SJCRH30 (cell line): ENCODE data around the gene CYP4A22. TPM values are rescaled to one million over a fixed set of nuclear protein-coding genes. Genes with fewer than 3 reads are reported as not detected.

Source experiments
- DNase-seq, 2 experiments: peaks; one replicate each; pipeline ENCODE4 v3.0.0-alpha.2; 2015 to 2020
- H3K27ac ChIP-seq: fragments of 250-450 bp; sonication (Bioruptor Pico); 2 replicates; pipeline ENCODE4 v1.5.1; 2020; ENCODE audit warnings: mild to moderate bottlenecking, moderate library complexity
- H3K27me3 ChIP-seq: fragments of 250-450 bp; sonication (Bioruptor Pico); 2 replicates; pipeline ENCODE4 v1.5.1; 2020; ENCODE audit warnings: mild to moderate bottlenecking, moderate library complexity
- H3K36me3 ChIP-seq: fragments of 250-450 bp; sonication (Bioruptor Pico); 2 replicates; pipeline ENCODE4 v1.5.1; 2020; ENCODE audit warnings: mild to moderate bottlenecking, moderate library complexity
- H3K4me1 ChIP-seq: fragments of 250-450 bp; sonication (Bioruptor Pico); 2 replicates; pipeline ENCODE4 v1.5.1; 2020; ENCODE audit warnings: mild to moderate bottlenecking, moderate library complexity
- H3K4me3 ChIP-seq: fragments of 250-450 bp; sonication (Bioruptor Pico); 2 replicates; pipeline ENCODE4 v1.5.1; 2020; ENCODE audit warnings: mild to moderate bottlenecking, moderate library complexity
- H3K9me3 ChIP-seq: fragments of 250-450 bp; sonication (Bioruptor Pico); replicated peaks from 2 replicates; pipeline ENCODE4 v1.5.1; 2020; ENCODE audit warnings: mild to moderate bottlenecking, moderate library complexity
- total RNA-seq: library from RNA; depleted of rRNA; stranded (reverse); fragments of >200 nt; shearing (Covaris generic); gene quantifications from 2 replicates; pipeline ENCODE4 v1.2.3, GENCODE V29; 2014; rRNA removed

The CYP4A22 gene
- total RNA-seq, 1 experiment from 2014 or later: not detected

DNA sequence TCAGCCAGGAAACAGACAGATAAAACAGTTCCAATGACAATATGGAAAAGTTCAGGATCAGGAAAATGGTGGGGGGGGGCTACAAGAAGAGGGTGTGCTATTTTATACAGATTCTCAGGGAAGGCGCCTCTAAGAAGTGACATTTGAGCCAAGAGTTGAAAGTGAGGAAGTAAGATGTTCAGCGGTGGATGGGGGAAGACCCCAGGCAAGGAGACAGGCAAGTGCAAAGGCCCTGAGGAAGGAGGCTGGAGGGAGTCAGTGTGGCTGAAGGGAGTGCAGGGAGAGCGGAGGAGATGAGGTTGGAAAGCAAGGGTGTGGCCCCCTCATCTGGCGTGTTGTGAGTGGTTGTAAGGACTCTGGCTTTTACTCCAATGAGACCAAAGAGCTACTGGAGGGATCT is 61.0 kb downstream of the CYP4A22 start:
- no peak for DNase-seq
- Histone ChIP-seq H3K27ac (no peak overlapping the region), H3K27me3 (no peaks in the 10 kb centered on the region; the same call in 1 of the 2 replicates), H3K4me1 (no peaks in the 10 kb centered on the region), H3K4me3 (no peak overlapping the region), H3K9me3 (peaks cover 5% of the 10 kb centered on the region; the same call in 1 of the 2 replicates), H3K36me3 (no peaks in the 10 kb centered on the region)

Other genes with a start within 250 kb of the CYP4A22 start
- not detected in 2 replicates for gene CYP4A11, start 196.0 kb upstream of the CYP4A22 start, total RNA-seq
- not detected in 2 replicates for gene CYP4X1, start 113.8 kb upstream of the CYP4A22 start, total RNA-seq
- not detected in 2 replicates for gene CYP4Z1, start 70.2 kb upstream of the CYP4A22 start, total RNA-seq
- gene PDZK1IP1, start 52.6 kb downstream of the CYP4A22 start, total RNA-seq: not detected in 2 replicates
- 2.9 and 4.2 TPM in 2 replicates for gene TAL1, start 94.8 kb downstream of the CYP4A22 start, total RNA-seq
- 48.5 and 53.4 TPM in 2 replicates for gene STIL, start 176.7 kb downstream of the CYP4A22 start, total RNA-seq
- 127 and 144 TPM in 2 replicates for gene CMPK1, start 196.3 kb downstream of the CYP4A22 start, total RNA-seq